WTC11 (cell line): Measurements from ENCODE around the gene GALNT15.

Experiments
- ATF2 ChIP-seq: sonication (generic); formaldehyde crosslinking; IDR thresholded peaks from 2 replicates; pipeline ENCODE4 v1.8.1; 2022; ENCODE audit warnings: low read depth, missing genetic modification reagents, borderline replicate concordance
- ATF3 ChIP-seq: sonication (generic); formaldehyde crosslinking; conservative IDR thresholded peaks from 2 replicates; pipeline ENCODE4 v1.8.1; 2022; ENCODE audit warnings: mild to moderate bottlenecking, missing genetic modification reagents
- CBFB ChIP-seq: sonication (generic); formaldehyde crosslinking; IDR thresholded peaks from 2 replicates; pipeline ENCODE4 v1.8.1; 2022; ENCODE audit warnings: mild to moderate bottlenecking, low read depth, missing genetic modification reagents
- CREM ChIP-seq: sonication (generic); formaldehyde crosslinking; IDR thresholded peaks from 2 replicates; pipeline ENCODE4 v1.8.1; 2022; ENCODE audit warnings: mild to moderate bottlenecking, missing genetic modification reagents, moderate library complexity
- CTCF ChIP-seq: fragments of 200-600 bp; IDR thresholded peaks from 2 replicates; pipeline ENCODE4 v1.8.0; 2022; ENCODE audit warnings: antibody characterized with exemption
- ESRRA ChIP-seq: sonication (generic); formaldehyde crosslinking; IDR thresholded peaks from 2 replicates; pipeline ENCODE4 v1.8.1; 2022; ENCODE audit warnings: mild to moderate bottlenecking, missing genetic modification reagents, borderline replicate concordance
- ETV6 ChIP-seq: sonication (generic); formaldehyde crosslinking; IDR thresholded peaks from 2 replicates; pipeline ENCODE4 v1.8.1; 2022; ENCODE audit warnings: mild to moderate bottlenecking, missing genetic modification reagents
- GABPB1 ChIP-seq: sonication (generic); formaldehyde crosslinking; IDR thresholded peaks from 2 replicates; pipeline ENCODE4 v1.8.1; 2023; ENCODE audit warnings: mild to moderate bottlenecking, missing genetic modification reagents
- NR2C2 ChIP-seq: sonication (generic); formaldehyde crosslinking; IDR thresholded peaks from 2 replicates; pipeline ENCODE4 v1.8.0; 2022; ENCODE audit warnings: mild to moderate bottlenecking, missing genetic modification reagents
- PRDM15 ChIP-seq: sonication (generic); formaldehyde crosslinking; IDR thresholded peaks from 2 replicates; pipeline ENCODE4 v1.8.0; 2022; ENCODE audit warnings: missing genetic modification reagents
- PREB ChIP-seq: sonication (generic); formaldehyde crosslinking; IDR thresholded peaks from 2 replicates; pipeline ENCODE4 v1.8.1; 2022; ENCODE audit warnings: mild to moderate bottlenecking, missing genetic modification reagents, moderate library complexity, borderline replicate concordance
- SMAD3 ChIP-seq: sonication (generic); formaldehyde crosslinking; IDR thresholded peaks from 2 replicates; pipeline ENCODE4 v1.8.0; 2022; ENCODE audit warnings: missing genetic modification reagents, mild to moderate bottlenecking, borderline replicate concordance
- TCF7 ChIP-seq: sonication (generic); formaldehyde crosslinking; IDR thresholded peaks from 2 replicates; pipeline ENCODE4 v1.8.0; 2022; ENCODE audit warnings: mild to moderate bottlenecking, low read depth, missing genetic modification reagents, moderate library complexity
- ZNF671 ChIP-seq: fragments of 250-450 bp; sonication (Bioruptor Pico); IDR thresholded peaks from 2 replicates; pipeline ENCODE4 v1.8.0; 2021; ENCODE audit warnings: mild to moderate bottlenecking

GRCh38 chr3:16180737-16181134 lies 6.3 kb downstream of the GALNT15 start:
- TF ChIP-seq CTCF (no peak), ESRRA (CRISPR knock-in tag) (no peak), PREB (CRISPR knock-in tag) (no peak), TCF7 (CRISPR knock-in tag) (no peak), GABPB1 (CRISPR knock-in tag) (no peak), ZNF671 (no peak), CBFB (CRISPR knock-in tag) (no peak), ETV6 (CRISPR knock-in tag) (no peak), PRDM15 (CRISPR knock-in tag) (no peak), ATF3 (CRISPR knock-in tag) (no peak), CREM (no peak), SMAD3 (CRISPR knock-in tag) (no peak), NR2C2 (CRISPR knock-in tag) (no peak), ATF2 (CRISPR knock-in tag) (no peak)
